Erythroblast (primary cell): ENCODE results near the gene CIB2.

Experiments used
- DNase-seq, 2 experiments: peaks; one replicate each; lab custom pipeline; 2025; lab: John Stamatoyannopoulos, UW
- GATA1 ChIP-seq: IDR thresholded peaks from 2 replicates; pipeline ENCODE4 v1.6.1; 2011; ENCODE audit warnings: low read depth, mild to moderate bottlenecking, control low read depth, low read length, moderate library complexity
- POLR2A ChIP-seq: IDR thresholded peaks from 2 replicates; pipeline ENCODE4 v1.6.1; 2011; ENCODE audit warnings: mild to moderate bottlenecking, low read length

Gene CIB2

GRCh38 chr15:78067328-78068228 lies 63.7 kb downstream of the CIB2 start:
- peak in 1 of 2 experiments; percentile 25 for DNase-seq
- TF ChIP-seq POLR2A (no peak), GATA1 (no peak)

GRCh38 chr15:78065973-78066946 lies 65.0 kb downstream of the CIB2 start:
- no peak for DNase-seq
- no peak for TF ChIP-seq GATA1
- no peak for TF ChIP-seq POLR2A

- DNase-seq: no peak
- TF ChIP-seq GATA1: no peak
These were observed 65.9 kb downstream of the CIB2 start for GRCh38 chr15:78065284-78065872.

- no peak for DNase-seq
- TF ChIP-seq GATA1 (no peak), POLR2A (no peak)
These were observed 66.7 kb downstream of the CIB2 start for GRCh38 chr15:78064544-78064943.

- no peak for DNase-seq
- no peak for TF ChIP-seq POLR2A
- TF ChIP-seq GATA1: no peak
These were observed 67.3 kb downstream of the CIB2 start for GRCh38 chr15:78063970-78064385.

GRCh38 chr15:78063217-78063616 lies 68.0 kb downstream of the CIB2 start:
- TF ChIP-seq POLR2A: no peak
- TF ChIP-seq GATA1: no peak
- DNase-seq: no peak

- no peak for TF ChIP-seq POLR2A
- no peak for TF ChIP-seq GATA1
- DNase-seq: peak; percentile 35 to 44
These were observed 69.2 kb downstream of the CIB2 start for GRCh38 chr15:78061963-78062427.

GRCh38 chr15:78060232-78060631 lies 71.0 kb downstream of the CIB2 start:
- no peak for TF ChIP-seq POLR2A
- no peak for TF ChIP-seq GATA1
- no peak for DNase-seq

- DNase-seq: no peak
- no peak for TF ChIP-seq POLR2A
- no peak for TF ChIP-seq GATA1
These were observed 72.0 kb downstream of the CIB2 start for GRCh38 chr15:78059110-78059839.

GRCh38 chr15:78058401-78058935 lies 72.8 kb downstream of the CIB2 start:
- DNase-seq: no peak
- no peak for TF ChIP-seq GATA1
- no peak for TF ChIP-seq POLR2A

- no peak for TF ChIP-seq POLR2A
- no peak for TF ChIP-seq GATA1
- no peak for DNase-seq
These were observed 73.4 kb downstream of the CIB2 start for GRCh38 chr15:78057803-78058202.

GRCh38 chr15:78056714-78057269 lies 74.5 kb downstream of the CIB2 start:
- TF ChIP-seq GATA1 (no peak), POLR2A (no peak)
- DNase-seq: no peak
